NCI-H1930 (cell line): ENCODE data around the gene CCL11.

Experiments
- DNase-seq, 2 experiments: peaks; one replicate each; lab custom pipeline; 2025; lab: John Stamatoyannopoulos, UW

The CCL11 gene

GRCh38 chr17:34257299-34257985 is 28.1 kb upstream of the CCL11 start:
- no peak for DNase-seq

- no peak for DNase-seq
Observed at GRCh38 chr17:34257986-34258326, 27.6 kb upstream of the CCL11 start.

GRCh38 chr17:34259146-34259545 is 26.4 kb upstream of the CCL11 start:
- DNase-seq = no peak

- no peak for DNase-seq
Observed at GRCh38 chr17:34260861-34261260, 24.7 kb upstream of the CCL11 start.

- no peak for DNase-seq
Observed at GRCh38 chr17:34261568-34262337, 23.8 kb upstream of the CCL11 start.

GRCh38 chr17:34265711-34266110 is 19.8 kb upstream of the CCL11 start:
- no peak for DNase-seq

GRCh38 chr17:34269969-34270368 is 15.6 kb upstream of the CCL11 start, which contains the start of gene CCL7:
CCL7 (plus strand) TSS chr17:34270221; CDS start chr17:34270291, 70 bp downstream.
- no peak for DNase-seq

- no peak for DNase-seq
Observed at GRCh38 chr17:34275881-34276280, 9.7 kb upstream of the CCL11 start.

- no peak for DNase-seq
Observed at GRCh38 chr17:34276826-34277225, 8.7 kb upstream of the CCL11 start.

GRCh38 chr17:34283571-34283970 is 2.0 kb upstream of the CCL11 start:
- DNase-seq = no peak

- no peak for DNase-seq
Observed at GRCh38 chr17:34287875-34288274, 2.3 kb downstream of the CCL11 start.

- no peak for DNase-seq
Observed at GRCh38 chr17:34290586-34290985, 5.0 kb downstream of the CCL11 start.

- no peak for DNase-seq
Observed at GRCh38 chr17:34291721-34292348, 6.3 kb downstream of the CCL11 start.

- DNase-seq = no peak
Observed at GRCh38 chr17:34299027-34299426, 13.5 kb downstream of the CCL11 start.

- DNase-seq = no peak
Observed at GRCh38 chr17:34299956-34300577, 14.5 kb downstream of the CCL11 start.

GRCh38 chr17:34300652-34301370 is 15.3 kb downstream of the CCL11 start:
- DNase-seq = no peak

- no peak for DNase-seq
Observed at GRCh38 chr17:34301986-34302385, 16.4 kb downstream of the CCL11 start.

- DNase-seq = no peak
Observed at GRCh38 chr17:34302636-34303035, 17.1 kb downstream of the CCL11 start.

GRCh38 chr17:34303606-34304005 is 18.1 kb downstream of the CCL11 start:
- DNase-seq = no peak

GRCh38 chr17:34305061-34305460 is 19.5 kb downstream of the CCL11 start:
- no peak for DNase-seq

- DNase-seq = no peak
Observed at GRCh38 chr17:34305606-34306005, 20.1 kb downstream of the CCL11 start.

GRCh38 chr17:34306466-34306865 is 20.9 kb downstream of the CCL11 start:
- DNase-seq = no peak
